ENCODE data around the gene SLC22A15.
"Not testable (repeated sequence)": the region's sequence is repeated elsewhere in the genome, so short reads cannot be mapped to it uniquely, and the experiment has no call there.

The SLC22A15 gene

DNA sequence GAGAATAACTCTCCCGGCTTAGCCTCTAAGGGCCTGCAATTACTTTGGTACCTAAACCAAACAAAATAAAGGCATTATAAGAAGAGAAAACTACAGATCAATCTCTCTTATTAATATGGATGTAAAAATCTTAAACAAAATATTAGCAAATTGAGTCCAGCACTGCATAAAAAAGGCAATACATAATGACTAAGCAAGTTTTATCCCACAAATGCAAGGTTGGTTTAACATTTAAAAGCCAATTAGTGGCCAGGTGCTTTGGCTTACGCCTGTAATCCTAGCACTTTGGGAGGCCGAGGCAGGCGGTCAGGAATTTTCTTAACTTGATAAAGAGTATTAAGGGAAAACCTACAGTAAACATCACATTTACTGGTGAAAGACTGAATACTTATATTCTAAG, 67.8 kb downstream of the SLC22A15 start:
- DNase-seq: no peak

DNA sequence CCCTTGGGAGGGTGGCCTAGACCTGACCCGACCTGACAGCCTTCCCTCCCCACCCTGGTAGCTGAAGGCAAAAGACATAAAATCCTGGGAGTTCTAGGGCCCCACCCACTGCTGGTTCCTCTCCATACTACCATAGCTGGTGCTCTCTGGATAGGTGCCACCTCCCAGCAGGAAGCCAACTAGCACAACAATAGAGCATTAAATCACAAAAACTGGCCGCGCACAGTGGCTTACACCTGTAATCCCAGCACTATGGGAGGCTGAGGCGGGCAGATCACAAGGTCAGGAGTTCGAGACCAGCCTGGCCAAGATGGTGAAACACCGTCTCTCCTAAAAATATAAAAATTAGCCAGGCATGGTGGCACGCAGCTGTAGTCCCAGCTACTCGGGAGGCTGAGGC, 70.6 kb downstream of the SLC22A15 start:
- DNase-seq: not testable (repeated sequence)

DNA sequence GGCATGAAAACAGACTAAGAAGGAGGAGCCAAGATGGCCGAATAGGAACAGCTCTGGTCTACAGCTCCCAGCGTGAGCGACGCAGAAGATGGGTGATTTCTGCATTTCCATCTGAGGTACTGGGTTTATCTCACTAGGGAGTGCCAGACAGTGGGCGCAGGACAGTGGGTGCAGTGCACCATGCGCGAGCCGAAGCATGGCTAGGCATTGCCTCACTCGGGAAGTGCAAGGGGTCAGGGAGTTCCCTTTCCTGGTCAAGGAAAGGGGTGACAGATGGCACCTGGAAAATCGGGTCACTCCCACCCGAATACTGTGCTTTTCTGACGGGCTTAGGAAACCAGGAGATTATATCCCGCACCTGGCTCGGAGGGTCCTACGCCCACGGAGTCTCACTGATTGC, 75.6 kb downstream of the SLC22A15 start:
- DNase-seq: not testable (repeated sequence)

DNA sequence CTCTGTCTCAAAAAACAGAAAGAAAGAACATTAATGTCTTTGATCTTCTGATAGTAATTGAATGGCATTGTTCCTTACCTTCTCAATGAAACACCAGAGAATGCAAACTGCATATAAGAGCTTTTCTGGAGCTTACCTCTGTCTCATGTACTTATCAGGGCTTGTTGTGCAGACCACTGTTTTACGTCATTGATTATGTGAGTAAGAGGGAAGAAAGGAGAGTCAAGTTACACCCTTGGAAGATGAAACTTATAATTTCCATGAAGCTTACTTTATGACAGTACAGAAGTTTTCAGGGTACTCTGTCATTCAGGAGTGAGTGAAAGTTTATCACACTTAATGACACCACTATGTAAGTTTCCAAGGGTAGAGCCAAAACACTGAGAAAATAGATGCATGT, 85.9 kb downstream of the SLC22A15 start:
- no peak for DNase-seq

DNA sequence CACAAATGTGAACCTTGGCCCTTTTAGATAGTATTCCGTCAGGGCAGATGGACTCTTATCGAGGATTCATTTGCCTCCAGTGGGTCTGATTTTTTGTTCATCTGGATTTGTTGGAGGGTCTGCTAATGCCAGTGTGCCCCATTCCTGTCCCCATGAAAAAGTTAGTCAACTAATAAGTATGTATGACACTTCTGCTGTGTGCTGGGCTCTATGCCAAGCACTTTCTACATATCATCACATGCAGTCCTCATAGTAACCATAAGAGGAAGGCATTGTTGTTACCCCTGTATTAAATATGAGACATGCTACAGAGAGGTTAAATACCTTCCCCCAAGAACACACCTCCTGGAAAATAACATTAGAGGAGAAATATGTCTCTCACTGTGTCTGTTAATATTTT, 88.3 kb downstream of the SLC22A15 start:
- no peak for DNase-seq

DNA sequence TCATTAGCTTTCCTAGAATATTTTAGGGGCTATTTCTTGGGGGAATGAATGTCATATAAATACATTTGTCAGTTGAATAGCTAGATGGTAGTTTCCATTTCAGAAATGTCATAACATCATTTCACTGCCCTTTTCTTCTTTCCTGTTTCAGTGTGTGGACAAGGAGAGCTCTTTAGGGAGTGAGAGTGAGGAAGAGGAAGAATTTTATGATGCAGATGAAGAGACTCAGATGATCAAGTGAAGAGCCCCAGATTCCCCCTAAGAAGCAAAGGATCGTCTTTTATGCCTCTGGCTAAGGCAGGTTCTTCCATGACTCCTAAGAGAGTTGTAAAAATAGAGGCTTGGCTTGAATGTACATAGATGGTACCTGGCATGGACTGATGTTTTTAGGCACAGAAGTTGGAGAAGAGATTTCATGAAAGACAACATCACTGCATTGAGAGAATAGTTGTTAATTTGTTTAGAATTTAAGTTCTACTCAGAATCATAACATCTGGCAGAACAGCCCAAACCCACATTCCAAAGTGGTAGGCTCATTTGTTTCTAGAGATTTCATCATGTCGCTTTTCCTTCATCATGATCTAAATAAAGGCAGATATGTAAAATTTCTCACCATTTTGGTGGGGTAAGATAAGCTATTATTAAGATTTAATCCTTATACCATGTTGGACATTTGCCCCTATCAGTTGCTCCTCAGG, 90.7 kb downstream of the SLC22A15 start:
- no peak for DNase-seq

DNA sequence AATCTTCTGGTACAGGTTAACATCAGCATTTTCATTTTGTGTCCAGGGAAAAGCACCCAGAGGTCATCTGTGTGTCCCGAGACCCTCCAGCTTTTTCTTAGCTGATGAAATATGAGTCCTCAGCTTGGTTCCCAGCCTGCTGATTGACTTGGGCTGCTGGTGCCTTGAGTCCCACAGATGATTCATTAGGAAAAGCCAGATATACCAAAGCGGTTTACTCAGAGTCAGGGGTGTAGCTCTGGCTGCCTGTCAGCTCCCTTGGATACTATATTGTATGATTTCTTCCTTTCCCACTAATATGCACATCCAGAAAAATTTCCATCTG, 91.2 kb downstream of the SLC22A15 start:
- no peak for DNase-seq

DNA sequence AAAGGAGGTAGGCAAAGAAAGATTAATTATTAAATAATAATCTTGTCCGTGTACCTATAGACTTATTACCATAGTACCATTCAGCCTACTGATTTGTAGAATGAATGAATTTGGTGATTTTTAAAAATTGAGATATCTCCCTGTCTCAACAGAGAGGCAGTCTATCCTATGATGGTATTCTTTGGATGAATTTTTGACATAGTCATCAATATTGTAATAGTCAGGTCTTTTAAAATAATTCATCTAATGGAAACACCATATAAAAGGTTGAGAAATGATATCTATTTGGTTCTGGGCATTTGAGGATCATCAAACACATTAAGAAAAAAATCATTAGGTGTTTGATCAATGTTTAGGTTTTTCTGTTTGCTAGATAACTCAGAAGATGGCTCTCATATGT, 99.3 kb downstream of the SLC22A15 start:
- no peak for DNase-seq

DNA sequence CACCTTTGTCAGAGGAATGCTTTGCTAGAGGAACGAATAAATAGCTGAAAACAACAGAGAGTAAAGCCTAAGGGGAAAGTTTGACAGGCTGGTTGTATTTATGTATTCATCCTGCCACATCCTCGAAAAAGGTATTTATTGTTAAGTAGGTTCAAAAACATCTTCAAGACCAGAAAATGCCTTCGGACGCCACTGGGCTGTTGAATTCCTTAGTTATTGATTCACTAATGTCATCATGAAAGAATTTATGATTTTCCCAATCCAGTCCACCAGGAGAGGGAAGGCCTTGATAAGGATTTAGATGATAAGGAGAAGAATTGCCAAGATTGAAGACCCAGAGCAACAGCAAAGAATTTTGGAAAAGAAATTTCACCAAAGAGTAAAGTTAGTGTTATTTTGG, 99.7 kb downstream of the SLC22A15 start:
- no peak for DNase-seq

DNA sequence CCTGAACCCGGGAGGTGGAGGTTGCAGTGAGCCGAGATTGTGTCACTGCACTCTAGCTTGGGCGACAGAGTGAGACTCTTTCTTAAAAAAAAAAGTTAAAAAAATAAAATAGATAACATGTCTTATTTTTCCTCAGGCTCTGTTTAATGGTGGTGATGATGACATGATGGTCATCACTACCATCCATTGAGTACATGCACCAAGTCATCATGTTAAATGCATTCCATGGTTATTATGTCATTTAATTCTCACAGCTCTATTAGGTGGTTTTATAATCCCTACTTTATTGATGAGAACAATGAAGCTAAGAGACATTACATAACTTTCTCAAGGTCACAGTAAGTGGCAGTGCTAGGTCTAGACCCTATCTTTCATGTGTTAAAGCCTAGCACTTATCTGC, 100.5 kb downstream of the SLC22A15 start:
- DNase-seq: no peak

DNA sequence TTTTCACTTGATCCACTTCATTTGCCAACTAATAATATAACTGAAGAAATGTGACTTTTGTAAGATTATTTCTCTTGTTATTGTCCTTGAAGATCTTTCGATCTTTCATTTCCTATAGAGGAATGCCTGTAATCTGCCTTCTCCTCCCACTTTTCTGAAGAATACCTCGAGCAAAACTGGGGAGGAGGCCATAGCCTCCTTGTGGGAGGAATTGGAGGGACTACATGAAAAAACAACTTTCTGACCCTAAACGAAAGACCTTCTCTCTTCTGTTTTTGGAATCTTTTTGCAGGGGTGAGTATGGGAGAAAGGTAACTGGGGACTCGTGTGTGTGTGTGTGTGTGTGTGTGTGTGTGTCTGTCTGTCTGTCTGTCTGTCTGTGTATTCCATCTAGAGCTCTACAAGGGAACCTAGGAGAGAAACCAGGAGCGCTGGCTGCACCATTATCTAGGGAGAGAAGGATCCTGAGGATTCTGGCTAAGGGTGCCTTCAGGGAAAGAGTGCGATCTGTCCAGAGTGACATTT, 102.4 kb downstream of the SLC22A15 start:
- DNase-seq: no peak

DNA sequence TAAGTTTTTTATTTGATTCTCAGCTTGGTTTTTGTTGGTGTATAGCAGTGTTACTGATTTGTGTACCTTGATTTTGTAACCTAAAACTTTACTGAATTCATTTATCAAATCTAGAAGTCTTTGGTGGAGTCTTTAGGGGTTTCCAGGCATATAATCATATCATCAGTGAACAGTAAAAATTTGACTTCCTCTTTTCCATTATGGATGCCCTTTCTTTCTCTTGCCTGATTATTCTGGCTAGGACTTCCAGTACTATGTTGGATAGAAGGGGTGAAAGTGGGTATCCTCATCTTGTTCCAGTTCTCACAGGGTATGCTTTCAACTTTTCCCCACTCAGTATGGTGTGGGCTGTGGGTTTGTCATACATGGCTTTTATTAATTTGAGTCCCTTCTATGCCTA, 111.3 kb downstream of the SLC22A15 start:
- DNase-seq: no peak

DNA sequence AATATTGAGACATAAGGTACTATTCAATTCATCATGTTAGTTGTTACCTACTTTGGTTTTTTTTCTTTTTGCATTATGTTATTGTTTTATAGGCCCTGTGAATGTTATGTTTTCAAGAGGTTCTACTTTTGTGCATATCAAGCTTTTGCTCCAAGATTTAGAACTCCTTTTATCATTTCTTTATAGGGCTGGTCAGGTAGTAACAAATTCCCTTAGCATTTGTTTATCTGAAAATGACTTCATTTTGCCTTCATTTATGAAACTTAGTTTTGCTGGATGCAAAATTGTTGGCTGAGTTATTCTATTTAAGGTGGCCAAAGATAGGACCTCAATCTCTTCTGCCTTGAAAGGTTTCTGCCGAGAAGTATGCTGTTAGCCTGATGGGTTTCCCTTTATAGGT, 113.6 kb downstream of the SLC22A15 start:
- no peak for DNase-seq

DNA sequence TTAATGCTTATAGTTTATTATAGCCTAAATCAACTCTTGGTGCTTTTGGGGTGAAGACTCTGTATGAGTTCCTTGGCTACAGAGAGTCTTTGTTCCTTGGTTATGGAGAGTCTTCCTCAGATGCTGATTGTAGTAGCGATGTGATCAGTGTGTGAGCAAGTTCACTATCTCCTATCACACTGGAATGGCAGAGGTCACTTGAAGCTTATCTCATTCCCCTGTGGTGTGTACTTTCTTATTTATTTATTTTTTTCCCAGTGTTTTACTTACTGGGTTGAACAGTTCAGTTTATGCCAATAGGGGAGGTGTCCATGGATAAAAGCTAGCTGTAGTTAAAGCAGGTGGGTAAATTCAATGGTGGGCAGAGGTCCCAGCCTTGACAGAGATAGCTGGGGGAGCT, 114.8 kb downstream of the SLC22A15 start:
- no peak for DNase-seq

DNA sequence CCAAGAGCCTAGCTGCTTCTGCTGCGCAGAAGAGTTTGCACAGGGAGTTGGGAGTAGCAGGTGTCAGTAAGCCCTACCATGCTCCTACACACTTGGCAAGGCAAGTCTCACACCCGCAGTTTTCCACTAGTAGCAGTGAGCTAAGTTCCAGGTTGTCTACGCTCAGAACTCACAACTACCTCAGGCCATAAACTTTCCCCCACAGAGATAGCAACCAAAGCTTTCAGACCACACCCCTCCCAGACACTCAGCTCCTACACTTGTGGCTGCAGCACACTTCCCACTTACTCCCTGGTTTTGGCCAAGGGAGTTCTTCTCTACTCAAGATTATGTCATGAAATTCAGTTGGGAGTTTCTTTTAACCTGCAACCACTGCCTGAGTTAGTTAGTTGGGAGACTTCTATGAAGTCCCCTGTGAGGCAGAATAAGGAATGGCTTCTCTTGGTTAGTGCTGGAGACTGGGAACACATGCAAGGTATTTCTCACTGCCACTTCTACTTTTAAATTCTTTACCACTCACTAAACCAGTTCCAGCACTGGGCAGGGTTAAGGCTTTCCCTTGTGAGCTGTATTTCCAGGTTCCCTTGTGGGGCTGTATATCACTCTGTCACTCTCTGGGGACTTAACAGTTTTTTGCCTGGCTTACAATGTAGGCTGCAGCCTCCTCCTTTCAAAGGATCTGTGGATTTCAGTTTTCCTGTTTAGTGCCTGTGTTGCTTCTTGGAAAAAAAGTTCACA, 116.6 kb downstream of the SLC22A15 start:
- no peak for DNase-seq

DNA sequence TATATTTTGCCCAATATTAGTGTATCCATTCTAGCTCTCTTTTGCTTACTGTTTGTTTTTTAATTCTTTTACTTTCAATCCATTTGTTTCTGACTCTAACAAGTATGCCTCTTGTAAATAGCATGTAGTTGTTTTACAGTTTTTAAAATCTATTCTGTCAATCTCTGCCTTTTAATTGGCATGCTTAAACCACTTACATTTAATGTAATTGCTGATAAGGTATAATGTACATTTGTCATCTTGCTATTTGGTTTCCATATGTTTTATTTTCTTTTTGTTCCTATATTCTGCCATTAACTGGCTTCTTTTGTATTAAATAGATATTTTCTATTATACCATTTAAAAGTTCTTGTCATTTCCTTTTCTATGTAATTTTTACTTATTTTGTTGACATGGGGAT, 118.7 kb downstream of the SLC22A15 start:
- no peak for DNase-seq

DNA sequence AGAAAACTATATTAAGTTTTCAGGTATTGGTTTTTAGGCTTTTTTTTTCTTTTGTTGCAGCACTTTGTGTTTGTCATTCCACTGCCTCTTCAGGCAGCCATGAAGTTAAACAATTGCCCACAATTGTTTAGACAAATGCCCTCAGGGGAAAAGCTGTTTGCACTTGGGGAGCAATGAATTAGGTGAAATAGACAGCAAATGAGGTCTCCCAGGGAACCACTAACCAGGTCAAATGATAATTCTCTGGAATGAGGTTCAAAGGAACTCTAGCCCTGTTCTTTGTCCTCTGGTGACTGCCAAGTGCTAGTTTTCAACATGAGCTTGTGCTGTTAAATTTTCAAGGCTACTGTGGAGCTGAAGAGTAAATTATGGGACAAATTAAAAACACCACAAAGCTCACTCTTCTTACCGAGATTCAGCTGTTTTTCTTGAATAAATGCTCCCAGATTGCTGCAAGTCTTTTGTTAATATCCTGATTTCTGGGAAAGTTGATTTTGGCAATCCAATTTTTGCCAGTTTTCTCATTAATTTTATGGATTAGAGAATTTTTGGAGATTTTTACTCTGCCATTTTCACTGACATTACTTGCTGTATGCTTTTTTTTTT, 119.8 kb downstream of the SLC22A15 start:
- no peak for DNase-seq

DNA sequence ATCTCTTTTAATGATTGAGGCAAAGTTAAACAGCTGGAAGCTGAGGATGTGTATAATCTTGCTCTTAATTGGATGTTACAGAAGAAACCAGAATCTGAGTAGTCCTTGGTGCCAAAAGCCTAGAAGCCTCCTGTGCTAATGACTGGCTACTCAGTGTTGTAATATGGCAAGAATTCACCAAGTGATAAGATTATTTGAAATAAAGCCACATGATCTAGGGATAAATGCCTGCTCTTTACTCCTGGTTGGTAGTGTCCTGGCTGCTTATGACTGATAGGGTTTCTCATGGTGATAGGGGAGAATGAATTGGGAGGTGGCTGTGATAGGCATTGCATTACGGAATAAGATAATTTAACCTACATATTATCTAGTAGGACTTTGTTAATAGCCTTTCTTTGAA, 121.3 kb downstream of the SLC22A15 start:
- DNase-seq: no peak

DNA sequence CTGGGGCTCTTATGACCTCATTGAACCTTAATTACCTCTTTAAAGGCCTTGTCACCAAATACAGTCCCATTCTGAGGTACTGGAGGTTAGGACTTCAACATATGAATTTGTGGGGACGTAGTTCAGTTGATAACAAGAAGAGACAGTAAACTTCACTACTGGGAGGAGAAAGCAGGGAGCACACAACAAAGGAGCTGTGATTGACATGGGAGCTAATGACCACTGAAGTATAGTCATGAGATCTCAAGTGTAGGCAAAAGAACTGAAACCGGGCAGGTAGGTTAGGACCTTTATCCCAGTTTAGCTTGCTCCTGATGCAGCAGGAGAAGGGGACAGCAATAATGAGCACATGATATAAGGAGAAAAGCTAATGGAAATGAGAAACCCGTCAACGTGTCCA, 123.1 kb downstream of the SLC22A15 start:
- DNase-seq: no peak

DNA sequence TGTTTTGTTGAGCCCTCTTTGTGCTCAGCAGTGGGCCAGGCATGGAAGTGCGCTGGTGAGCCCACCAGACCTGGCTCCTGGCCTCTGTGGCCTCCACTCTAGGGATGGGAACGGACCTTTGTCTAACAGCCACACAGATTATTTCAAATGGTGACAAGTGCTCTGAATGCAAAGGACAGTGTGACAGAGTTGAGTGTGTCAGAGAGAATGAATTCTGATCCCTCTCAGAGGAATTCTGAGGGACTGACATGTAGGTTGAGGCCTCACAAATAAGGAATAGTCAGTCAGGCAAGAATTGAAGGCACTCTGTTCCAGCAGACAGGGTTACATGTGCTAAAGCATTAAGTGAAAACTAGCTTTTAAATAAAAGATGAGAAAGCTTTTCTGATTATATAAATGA, 123.6 kb downstream of the SLC22A15 start:
- DNase-seq: no peak

DNA sequence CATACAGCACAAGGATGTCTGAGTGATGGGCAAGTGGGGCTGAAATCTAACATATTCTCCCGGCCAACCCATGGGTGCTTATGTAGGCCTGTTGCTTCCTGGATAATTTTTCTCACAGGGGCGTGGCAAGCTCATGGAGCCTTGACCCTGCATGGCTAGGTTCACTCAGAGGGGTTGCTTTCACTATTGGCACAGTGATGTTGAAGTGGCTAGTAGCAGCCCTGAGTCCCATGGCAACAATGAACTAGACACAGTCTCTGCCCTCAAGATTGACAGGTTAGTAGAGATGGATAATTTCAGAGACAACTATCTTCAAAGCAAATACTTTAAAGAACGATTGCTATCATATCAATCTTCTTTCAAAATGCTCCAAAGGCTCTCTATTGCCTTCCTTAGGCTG, 128.4 kb downstream of the SLC22A15 start:
- DNase-seq: no peak

DNA sequence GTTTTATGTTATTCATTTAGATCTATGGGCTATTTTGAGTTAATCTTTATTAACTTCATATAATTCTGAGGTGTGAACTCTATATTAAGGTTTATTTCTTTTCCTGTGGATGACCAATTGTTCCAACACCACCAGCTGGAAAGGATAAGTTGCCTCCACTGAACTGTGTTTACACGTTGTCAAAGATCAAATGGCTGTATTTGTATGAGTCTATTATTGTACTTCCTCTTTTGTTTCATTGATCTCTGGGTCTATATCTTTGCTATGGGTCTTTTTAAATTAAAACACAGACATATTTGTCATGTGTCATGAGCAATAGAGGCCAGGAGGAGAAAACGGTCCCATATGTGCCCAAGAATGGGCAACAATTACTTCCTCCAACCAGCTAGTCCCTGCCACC, 129.7 kb downstream of the SLC22A15 start:
- DNase-seq: no peak

DNA sequence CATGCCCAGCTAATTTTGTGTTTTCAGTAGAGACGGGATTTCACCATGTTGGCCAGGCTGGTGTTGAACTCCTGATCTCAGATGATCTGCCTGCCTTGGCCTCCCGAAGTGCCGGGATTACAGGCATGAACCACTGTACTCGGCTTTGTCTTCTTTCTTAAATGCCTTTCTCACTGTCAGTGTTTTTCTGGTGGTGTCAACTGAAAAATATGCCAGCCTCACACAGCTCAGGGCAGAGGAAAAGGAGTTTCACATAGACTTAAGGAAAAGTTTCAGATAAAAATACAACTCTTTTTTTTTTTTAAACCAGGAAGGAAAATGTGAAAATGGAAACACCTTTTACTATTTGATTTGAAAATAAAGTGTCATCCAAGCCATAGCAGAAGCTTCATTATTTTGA, 130.3 kb downstream of the SLC22A15 start:
- no peak for DNase-seq

DNA sequence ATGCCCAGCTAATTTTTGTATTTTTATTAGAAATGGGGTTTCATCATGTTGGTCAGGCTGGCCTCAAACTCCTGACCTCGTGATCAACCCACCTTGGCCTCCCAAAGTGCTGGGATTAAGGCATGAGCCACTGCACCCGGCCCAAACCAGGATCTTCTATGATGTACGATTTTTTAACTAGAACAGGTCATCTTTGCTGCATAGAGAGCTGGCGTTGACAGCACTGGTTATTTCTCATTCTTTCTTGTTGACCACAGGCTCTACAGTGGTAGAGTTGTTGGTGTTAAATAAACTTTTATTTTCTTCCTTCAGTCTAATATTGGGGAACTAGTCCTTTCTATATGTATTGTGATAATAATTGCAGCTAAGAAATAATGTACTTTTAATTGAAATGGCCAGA, 131.1 kb downstream of the SLC22A15 start:
- DNase-seq: no peak

All from islet precursor cell (in vitro differentiated cells).